Measurements from ENCODE around the gene RNF186.

Gene RNF186

DNA sequence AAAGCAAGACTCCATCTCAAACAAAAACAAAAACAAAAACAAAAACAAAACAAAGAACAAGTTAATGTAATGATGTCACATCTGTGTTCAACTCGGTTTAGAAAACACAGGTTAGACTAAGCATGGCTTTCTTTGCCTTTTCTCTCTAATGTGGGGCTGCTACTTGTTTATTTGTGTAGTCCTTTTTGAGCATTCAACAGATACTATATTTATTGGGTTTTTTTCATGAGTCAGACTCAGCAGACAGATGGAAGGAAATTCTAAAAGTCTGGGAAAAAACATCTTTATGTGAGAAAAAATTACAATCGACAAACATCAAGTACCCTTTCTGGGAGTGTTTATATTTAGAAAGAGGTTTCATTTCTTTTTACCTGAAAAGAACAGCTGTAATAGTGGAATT, 44.8 kb upstream of the RNF186 start:
- no peak for DNase-seq (ENCODE audit: low read depth in 1 of 2, low spot score in 1 of 2)
- Histone ChIP-seq H3K4me3 (replicated peaks; ENCODE audit: insufficient read depth, low read length) (no peak overlapping the region), H3K27me3 (ENCODE audit: insufficient read depth, poor library complexity, severe bottlenecking) (no peaks in the 10 kb centered on the region), H3K27ac (replicated peaks) (no peak overlapping the region)
- TF ChIP-seq REST (IDR thresholded peaks at IDR 0.05; ENCODE audit: insufficient replicate concordance, low read depth) = no peak
- TF ChIP-seq CTCF (IDR thresholded peaks at IDR 0.05; ENCODE audit: insufficient read depth, low read length) = no peak
- TF ChIP-seq GABPA (IDR thresholded peaks at IDR 0.05; ENCODE audit: low read depth) = no peak
- no peak for TF ChIP-seq POLR2AphosphoS5 (IDR thresholded peaks at IDR 0.05; ENCODE audit: low read depth)
- no peak for TF ChIP-seq SPI1 (IDR thresholded peaks at IDR 0.05; ENCODE audit: borderline replicate concordance, low read depth)

- DNase-seq (ENCODE audit: low read depth in 1 of 2, low spot score in 1 of 2) = no peak
Measured at GRCh38 chr1:19858893-19859292, 43.8 kb upstream of the RNF186 start.

DNA sequence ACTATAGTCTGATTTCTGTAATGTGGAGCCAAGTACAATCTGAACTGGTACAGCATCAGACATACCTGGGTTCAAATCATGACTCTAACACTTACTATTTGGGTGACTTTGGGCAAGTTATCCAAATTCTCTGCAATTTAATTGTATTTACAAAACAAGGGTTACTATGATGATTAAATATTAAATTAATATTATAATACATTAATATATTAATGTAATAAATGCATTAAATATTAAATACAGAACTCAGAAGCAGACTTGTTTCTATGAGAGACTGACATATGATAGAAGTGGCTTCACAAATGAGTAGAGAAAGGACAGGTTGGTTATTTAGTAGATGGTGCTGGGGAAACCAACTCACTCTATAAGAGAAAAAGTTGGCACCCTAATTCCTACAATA, 39.8 kb upstream of the RNF186 start:
- Histone ChIP-seq H3K27me3 (ENCODE audit: insufficient read depth, poor library complexity, severe bottlenecking) (no peaks in the 10 kb centered on the region), H3K4me3 (replicated peaks; ENCODE audit: insufficient read depth, low read length) (no peak overlapping the region), H3K27ac (replicated peaks) (no peak overlapping the region)
- no peak for DNase-seq (ENCODE audit: low read depth in 1 of 2, low spot score in 1 of 2)
- TF ChIP-seq GABPA (IDR thresholded peaks at IDR 0.05; ENCODE audit: low read depth) (no peak), POLR2AphosphoS5 (IDR thresholded peaks at IDR 0.05; ENCODE audit: low read depth) (no peak), SPI1 (IDR thresholded peaks at IDR 0.05; ENCODE audit: borderline replicate concordance, low read depth) (no peak), CTCF (IDR thresholded peaks at IDR 0.05; ENCODE audit: insufficient read depth, low read length) (no peak), REST (IDR thresholded peaks at IDR 0.05; ENCODE audit: insufficient replicate concordance, low read depth) (no peak)

More at GRCh38 chr1:19858893-19859292, 43.8 kb upstream of the RNF186 start:
- no peak overlapping the region for H3K4me3 ChIP-seq (replicated peaks; ENCODE audit: insufficient read depth, low read length)
- no peak overlapping the region for H3K27ac ChIP-seq (replicated peaks)
- no peaks in the 10 kb centered on the region for H3K27me3 ChIP-seq (ENCODE audit: insufficient read depth, poor library complexity, severe bottlenecking)
- no peak for TF ChIP-seq CTCF (IDR thresholded peaks at IDR 0.05; ENCODE audit: insufficient read depth, low read length)
- no peak for TF ChIP-seq POLR2AphosphoS5 (IDR thresholded peaks at IDR 0.05; ENCODE audit: low read depth)
- no peak for TF ChIP-seq SPI1 (IDR thresholded peaks at IDR 0.05; ENCODE audit: borderline replicate concordance, low read depth)
- no peak for TF ChIP-seq GABPA (IDR thresholded peaks at IDR 0.05; ENCODE audit: low read depth)

DNA sequence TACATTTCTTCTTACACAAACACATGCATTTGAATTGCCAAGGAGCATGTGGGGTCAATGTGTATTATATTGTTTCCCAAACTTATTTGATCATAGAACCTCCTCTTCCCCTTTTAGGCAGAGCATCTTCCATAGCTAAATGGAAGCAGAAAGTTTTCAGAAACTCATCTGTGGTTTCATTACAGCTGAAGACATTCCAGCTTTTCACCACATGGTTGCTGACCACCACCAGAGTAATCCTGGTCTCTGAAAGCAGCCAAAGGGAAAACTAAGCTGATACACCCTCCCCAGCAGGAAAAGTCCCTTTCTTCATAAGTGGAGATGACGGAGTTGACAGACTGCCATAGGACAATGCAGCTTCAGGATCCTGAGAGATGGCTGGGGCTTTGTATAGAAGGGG, 37.0 kb upstream of the RNF186 start:
- Histone ChIP-seq H3K4me3 (replicated peaks; ENCODE audit: insufficient read depth, low read length) (no peak overlapping the region), H3K27me3 (ENCODE audit: insufficient read depth, poor library complexity, severe bottlenecking) (peaks cover 2% of the 10 kb centered on the region), H3K27ac (replicated peaks) (no peak overlapping the region)
- TF ChIP-seq REST (IDR thresholded peaks at IDR 0.05; ENCODE audit: insufficient replicate concordance, low read depth) = no peak
- no peak for TF ChIP-seq SPI1 (IDR thresholded peaks at IDR 0.05; ENCODE audit: borderline replicate concordance, low read depth)
- DNase-seq (ENCODE audit: low read depth in 1 of 2, low spot score in 1 of 2) = no peak

Data from HL-60 (cell line).